GM08714 (cell line): Measurements from ENCODE around the gene PLA2G4B.

ENCODE experiments used
- H3K4me3 ChIP-seq: fragments of 200-500 bp; sonication (Bioruptor generic); 2 replicates; pipeline ENCODE4 v1.5.1; 2014; ENCODE audit warnings: mild to moderate bottlenecking, low read length, inconsistent platforms
- ZNF274 ChIP-seq: IDR thresholded peaks from 2 replicates; pipeline ENCODE4 v1.6.1; 2012; ENCODE audit warnings: mild to moderate bottlenecking, low read depth, low read length

The PLA2G4B gene

DNA sequence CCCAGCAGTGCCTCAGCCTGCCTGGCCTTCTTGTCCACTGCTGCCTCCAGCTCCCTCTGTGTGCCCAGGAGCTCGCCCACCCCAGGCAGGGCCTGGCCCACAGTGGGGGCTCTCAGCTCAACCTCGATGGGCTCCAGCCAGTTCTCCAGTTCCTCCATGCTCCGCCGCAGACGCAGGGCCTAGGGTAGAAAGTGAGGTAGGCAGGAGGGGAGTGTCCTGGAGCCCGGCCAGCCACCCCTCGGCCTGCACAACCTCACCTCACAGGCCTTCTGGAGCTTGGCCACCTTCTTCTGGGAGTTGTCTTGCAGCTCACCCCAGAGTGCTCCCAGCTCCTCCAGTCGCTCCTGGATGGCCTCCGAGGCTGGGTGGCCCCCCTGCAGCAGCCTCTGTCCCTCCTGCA lies 18.7 kb downstream of the PLA2G4B start:
- no peak for TF ChIP-seq ZNF274
- H3K4me3 ChIP-seq = no peak overlapping the region

DNA sequence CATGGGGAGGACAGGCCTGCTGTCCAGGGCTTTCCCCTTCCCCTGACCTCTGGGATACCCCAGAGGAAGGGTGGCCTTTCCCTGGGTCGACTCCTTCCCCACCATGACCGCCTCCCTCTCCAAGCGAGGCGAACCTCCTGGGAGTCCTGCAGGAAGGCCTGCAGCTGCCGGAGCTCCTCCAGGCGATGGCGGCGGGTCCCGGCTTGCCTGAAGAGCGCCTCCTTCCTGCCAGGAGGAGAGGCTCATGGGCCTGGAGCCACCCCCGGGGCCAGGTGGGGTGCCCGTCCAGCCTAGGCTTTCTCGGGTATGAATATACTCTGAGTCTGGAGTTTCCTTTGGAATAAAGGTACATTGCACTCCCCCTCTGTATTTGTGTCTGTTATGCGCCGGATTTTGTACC lies 20.1 kb downstream of the PLA2G4B start:
- H3K4me3 ChIP-seq = no peak overlapping the region
- no peak for TF ChIP-seq ZNF274

DNA sequence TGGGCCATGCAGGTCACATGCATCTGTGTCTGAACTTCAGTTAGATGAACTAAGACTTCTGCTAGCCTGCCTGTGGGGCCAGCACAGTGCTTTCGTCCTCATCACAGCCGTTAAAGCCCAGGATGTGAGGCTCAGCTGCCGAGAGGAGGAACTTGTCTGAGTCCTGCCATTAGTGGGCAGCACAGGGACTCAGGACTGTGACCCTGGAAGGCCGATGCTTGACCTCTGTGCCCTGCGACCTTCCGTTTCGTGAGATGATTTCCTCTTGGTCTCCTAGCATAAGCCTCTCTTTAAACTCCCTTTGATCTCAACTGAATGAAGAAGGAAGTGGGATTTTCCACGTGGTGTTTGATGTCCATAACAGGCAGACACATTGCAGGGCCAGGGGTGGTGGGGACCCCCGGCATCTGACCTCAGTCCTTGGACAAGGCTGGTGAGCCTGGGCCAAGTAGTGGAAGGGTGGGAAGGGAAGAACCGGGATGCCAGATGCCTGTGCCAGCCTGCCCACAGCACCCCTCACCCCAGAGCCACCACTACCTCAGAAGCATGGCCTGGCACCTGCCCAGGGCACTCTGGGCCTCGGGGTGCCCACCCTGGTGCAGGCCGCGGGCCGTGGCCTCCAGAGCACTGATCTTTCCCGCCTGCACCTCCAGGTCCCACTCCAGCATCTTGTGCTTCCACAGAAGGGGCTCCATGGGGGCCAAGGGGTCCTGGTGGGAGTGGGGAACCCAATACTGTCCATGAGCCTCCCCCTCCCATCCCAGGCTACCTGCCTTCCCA lies 21.6 kb downstream of the PLA2G4B start:
- TF ChIP-seq ZNF274 = no peak
- H3K4me3 ChIP-seq = no peak overlapping the region

DNA sequence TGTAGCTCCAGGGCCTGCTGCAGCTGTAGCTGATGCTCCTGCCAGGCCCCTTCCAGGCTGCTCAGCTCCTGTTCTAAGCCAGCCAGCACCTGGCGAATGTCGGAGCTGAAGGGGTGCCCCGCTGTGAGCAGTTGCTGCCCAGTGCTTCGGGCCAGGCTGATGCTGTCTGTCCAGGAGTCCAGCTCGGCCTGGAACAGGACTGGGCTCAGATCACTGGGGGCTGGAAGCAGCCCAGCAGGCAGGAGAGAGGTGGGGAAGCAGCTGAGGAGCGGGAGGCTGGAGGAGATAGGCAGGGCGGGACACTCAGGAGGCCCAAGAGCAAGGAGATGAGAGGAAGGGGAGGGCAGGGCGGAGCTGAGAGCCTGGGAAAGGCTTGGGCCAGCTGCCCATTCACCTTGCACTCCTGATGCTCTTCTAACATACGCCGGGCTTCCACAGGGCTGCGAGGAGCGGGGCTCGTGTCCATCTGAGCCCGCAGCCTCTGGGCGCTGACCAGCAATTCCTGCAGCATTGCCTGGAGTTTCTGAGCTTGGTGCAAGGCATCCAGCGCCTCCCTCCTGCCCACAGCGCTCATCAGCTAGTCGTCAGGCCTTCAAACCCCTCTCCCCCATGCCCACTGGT lies 23.2 kb downstream of the PLA2G4B start:
- TF ChIP-seq ZNF274 = no peak
- H3K4me3 ChIP-seq = no peak overlapping the region

DNA sequence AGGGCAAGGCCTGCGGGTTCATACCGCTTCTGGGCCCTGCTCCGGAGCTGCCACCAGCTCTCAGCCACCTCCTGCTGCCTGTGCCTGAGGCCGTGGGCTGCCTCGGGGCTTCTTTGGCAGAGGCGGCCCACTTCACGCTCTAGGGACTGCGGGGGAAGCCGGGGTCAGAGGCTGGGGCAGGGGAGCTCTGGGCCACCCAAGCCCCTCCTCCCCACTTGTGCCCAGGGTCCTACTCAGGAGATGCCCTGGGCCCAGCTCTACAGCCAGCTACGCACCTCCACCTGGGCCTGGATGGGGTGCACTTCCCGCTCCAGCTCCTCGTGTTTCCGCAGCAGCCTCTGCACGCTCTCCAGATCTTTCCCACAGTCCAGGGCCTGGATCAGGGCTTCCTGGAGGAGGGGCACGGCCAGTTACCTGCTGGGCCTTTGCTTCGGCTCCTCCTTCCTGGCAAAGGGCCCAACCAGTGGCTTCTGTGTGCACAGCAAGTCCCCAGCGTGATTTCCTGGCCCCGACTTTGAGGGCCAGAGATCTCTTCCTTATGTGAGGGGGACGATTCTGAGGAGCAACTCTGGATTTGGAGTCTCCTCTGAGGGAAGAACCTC lies 24.0 kb downstream of the PLA2G4B start:
- H3K4me3 ChIP-seq = no peak overlapping the region
- TF ChIP-seq ZNF274 = no peak

DNA sequence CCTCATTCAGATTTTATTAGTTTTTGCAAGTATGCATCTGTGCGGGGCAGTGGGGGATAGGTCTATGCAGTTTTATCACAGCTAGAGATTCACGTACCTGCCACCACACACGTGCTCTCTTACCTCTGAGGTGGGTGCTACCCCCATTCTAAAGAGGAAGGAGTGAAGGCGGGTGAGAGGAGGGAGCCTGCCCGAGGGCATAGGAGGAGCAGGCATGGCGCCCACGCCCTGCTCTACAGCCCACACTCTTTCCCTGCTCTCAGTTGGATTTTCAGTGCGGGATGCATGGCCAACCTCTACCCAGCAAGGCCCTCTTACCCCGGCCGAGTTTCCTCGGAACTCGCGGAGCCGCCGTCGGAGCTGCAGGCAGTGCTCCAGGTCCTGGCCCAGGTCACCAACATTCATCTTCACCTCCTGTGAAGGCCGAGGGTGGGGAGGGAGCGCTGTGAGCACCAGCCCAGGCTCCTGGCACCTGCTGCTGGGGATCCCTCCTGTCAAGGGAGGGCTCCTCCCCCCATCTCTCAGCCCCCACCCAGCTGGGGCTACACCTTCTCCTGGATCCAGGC lies 26.9 kb downstream of the PLA2G4B start:
- no peak overlapping the region for H3K4me3 ChIP-seq

DNA sequence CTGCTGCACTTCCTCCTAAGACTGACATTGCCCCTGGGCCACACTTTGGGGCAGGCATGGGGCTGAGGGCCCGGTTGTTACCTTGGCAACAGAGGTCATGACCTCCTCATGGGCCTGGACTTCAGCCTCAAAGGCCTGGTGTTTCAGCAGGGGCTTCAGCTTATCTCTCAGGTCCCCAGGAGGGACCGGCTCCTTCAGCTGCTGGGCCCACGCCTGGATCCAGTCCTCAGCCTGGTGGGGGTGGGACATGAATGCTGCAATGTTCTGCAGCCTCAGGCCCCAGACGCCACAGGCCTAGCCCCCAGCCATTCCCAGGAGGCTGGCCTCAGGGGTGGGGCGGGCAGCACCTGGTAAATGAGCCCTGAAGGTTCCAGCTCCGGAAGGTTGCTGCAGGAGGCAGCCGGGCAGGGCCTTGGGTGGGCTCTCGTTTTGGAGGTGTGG lies 27.6 kb downstream of the PLA2G4B start:
- TF ChIP-seq ZNF274 = no peak
- no peak overlapping the region for H3K4me3 ChIP-seq

More for the DNA sequence above, 26.9 kb downstream of the PLA2G4B start:
- no peak for TF ChIP-seq ZNF274

DNA sequence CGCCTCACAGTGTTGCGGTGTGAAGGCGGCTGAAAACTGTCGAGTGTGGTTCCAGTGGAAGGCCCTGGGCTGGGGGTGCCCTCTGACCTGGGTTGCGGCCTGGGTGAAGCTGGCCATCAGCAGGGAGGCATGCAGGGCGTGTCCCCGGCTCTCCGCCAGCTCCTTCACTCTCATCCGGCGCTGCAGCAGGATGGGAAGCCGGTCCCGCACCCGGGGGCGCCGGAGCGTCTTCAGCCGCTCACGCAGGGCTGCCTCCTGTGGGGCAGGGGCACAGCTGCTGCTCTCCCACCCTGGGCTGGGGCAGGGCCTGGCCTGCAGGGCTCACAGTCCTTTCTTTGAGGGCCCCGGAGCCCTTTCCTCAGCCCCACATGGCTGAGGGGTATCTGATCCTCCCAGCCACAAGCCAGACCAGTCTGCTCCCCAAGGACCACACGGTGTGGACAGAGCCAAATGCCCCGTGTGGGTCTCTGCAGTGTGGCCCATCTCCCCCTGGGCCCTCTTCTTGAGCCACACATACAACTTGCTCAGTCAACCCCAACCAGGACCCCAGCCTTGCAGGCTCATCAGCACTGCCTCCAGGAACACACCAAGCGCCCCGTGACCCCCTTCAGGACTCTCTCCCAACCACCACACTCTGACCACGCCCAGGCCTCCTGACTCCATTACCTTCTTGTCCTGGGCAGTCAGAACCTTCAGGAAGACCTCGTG lies 28.4 kb downstream of the PLA2G4B start:
- no peak for TF ChIP-seq ZNF274
- no peak overlapping the region for H3K4me3 ChIP-seq

DNA sequence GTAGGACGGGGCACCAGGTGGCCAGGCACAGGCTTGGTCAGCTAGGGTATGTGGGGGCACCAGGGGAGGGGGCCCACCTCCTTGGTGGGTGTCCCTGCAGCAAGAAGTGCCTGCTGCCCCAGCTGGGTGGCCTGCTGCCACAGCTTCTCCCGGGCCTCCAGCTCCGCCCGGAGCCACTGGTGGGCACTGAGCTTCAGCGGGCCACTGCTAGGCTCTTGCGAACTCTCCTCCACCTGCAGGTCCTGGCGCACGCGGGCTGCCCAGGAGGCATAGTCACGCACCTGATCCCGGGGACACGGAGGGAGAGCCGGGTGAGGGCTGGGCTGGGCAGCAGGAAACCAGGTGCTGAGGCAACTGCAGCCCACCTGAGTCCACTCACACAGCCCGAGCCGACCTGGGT lies 29.7 kb downstream of the PLA2G4B start:
- H3K4me3 ChIP-seq = no peak overlapping the region
- TF ChIP-seq ZNF274 = no peak

DNA sequence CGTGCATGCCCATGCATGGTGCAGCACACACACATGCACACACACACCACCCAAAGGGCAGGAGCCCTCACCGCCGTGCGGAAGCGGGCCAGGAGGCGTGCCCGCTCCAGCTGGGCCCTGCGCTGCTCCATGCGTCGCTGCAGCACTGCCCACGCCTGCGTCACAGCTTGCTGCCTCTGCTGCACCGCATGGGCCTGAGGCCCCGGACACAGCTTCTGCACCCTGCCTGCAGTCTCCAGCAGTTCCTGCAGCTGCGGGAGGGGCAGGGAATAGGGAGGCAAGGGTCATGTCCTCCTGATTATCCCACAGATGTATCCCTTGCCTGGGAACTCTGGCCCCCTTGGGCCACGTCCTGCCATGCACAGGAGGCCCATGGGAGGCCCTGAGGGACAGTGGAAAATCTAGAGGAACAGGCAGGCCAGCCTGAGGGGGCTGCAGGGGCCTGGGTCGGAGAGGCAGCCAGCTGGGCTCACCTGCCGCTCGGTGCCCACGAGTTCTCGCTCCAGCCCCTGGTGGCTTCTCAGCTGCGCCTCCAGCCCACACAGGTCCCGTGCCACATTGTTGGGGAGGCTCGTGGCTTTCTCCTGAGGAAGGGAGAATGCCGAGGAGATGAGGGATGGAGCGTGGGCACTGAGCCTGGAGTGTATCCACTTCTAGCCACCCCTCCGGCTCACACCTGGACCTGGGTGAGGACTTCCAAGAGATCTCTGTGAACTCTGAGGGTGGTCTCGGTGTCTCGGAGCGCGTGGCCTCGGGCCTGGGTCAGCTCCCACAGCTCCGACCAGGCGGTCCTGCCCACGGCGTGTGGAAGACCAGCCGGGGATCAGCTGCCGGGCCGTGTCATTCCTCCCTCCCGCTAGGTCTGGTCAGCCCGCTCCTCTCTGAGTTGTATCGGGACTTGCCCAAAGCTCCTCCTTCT lies 31.4 kb downstream of the PLA2G4B start:
- H3K4me3 ChIP-seq = no peak overlapping the region
- no peak for TF ChIP-seq ZNF274

DNA sequence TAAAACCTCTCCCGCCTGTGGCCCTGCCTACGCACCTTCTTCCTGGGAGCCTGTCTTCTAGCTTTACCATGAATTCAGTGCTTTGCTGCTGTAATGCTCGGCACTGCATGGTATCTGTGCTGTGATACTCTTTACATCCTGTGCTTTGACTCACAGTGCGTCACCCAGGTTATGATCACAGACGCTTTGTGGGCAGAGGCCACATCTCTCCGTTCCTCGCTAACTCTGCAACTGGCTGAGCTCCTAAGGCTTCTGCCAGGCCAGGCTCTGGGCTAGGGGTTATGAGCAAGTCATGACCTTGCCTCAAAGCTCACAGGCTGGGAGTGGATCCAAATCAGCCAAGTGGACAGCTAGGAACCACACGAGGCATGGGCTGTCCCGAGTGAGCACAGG lies 32.0 kb downstream of the PLA2G4B start:
- TF ChIP-seq ZNF274 = no peak
- H3K4me3 ChIP-seq = no peak overlapping the region

DNA sequence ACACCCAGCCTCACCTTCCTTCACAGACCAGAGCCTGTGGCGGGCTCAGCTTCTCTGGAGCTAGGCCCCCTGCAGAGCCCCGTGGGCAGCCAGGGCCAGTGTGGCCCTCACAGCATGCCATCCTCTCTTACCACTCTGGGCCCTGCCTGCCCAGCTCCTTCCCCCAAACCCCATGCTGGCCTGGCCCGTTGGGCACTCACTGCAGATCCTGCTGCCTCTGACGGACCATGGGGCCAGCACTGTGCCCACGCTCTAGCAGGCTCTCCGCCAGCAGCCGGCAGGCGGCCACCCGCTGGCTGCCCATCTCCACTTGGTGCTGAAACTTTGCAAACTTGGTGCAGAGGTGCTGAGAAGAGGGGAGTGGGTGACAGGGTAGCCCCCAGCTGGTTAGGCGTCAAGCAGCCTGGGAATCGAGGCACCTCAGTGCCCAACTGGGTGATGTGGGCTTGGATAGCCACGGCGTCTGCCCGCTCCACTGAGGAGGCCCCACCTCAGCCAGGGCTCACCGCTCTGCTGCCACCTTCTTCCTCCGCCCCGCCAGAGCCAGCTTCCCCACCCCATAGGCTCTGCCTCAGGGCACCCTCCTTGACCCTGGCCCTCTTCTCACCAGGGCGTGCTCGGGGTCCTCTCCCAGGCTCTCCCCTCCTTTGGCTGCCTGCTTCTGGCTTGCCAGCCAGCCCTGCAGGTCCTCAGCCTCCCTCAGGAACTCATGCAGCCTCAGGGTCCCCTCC lies 32.7 kb downstream of the PLA2G4B start:
- no peak for TF ChIP-seq ZNF274
- H3K4me3 ChIP-seq = no peak overlapping the region
